Putamen (tissue), 1 donor: ENCODE measurements around the gene RYR2.

Source experiments
- DNase-seq: peaks from one replicate; pipeline ENCODE4 v3.0.0-alpha.2; 2016; ENCODE audit warnings: low spot score

RYR2 gene

DNA sequence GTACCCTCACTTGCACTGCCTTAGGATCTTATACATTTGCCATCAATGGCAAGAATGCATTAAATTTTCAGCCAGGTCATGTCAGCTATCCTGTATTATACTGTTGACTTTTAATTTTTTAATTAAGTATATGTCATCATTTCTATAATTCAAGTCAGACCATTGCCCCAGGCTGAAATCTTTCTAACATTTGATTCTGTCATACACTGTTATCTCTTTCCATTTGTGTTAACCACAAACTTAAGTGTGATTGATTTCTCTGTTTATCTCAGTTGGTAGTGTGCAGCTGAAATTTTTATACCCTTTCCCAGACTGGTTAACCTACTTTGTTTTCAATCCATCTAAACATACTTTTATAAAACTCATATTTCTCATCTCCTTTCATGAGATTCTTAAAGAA is 695.5 kb downstream of the RYR2 start:
- DNase-seq: no peak

DNA sequence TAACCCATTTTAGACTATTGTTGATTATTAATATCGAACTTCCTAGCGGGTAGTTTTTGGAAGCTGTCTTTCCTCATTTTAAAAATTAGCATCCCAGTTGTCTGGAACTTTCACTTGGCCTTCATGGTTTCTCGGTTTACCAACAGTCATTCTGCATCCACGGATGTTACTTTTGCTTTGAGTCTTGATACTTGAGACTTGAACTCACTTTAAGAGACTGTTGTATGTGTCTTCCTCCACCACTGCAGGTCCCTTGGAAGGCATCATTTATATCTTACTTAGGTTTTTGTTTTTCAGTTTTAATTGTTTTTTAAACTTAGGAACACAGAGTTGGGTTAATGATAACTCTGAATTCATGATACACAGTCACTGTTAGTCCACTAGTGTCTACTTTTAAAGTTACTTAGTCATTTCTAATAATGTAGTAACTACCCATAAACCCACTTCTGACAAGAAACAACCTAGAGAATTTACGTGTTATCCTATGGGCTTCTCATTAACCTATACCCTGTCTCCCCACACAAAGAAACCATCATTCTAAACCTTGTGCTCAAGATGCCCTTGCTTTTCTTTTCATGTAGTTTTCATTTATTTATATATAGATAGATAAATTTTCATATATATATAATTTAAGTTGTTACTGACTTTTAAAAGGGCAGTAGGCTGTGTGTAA is 696.1 kb downstream of the RYR2 start:
- DNase-seq: no peak

DNA sequence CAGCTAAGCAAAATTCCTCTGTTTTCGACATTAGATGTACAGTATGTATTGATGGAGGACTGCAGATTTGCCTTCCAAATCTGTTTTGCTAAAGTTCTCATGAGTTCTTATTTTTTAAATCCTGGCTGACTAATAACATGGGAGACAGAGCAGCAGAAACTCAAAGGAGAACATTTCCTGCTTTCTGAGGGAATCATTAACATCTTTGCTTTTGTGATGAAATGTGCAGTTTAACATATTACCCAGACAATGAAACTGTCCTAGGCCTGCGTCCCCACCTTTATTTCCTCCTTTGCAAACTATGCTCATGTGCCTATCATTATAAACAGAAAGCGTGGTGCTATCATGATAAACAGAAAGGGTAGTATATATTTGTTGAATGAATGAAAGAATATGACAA is 698.9 kb downstream of the RYR2 start:
- DNase-seq: no peak

DNA sequence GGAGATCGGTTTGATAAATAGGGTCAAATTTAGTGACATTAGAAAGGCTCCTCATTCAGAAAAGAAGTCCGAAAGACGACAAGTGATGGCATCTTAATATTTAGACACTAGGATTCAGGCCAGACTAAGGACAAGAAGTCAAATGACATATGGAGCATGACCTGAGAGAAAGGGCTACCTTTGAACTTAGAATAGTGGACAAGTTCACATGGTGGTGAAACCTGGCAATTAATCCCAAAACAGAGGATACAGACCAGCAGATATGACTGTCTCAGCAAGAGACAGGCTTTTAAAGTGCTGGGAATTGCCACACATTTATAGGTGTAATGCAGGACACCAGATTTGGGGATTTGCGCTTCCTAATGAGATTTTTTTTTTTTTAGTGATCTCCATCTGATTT is 703.6 kb downstream of the RYR2 start:
- DNase-seq: no peak

DNA sequence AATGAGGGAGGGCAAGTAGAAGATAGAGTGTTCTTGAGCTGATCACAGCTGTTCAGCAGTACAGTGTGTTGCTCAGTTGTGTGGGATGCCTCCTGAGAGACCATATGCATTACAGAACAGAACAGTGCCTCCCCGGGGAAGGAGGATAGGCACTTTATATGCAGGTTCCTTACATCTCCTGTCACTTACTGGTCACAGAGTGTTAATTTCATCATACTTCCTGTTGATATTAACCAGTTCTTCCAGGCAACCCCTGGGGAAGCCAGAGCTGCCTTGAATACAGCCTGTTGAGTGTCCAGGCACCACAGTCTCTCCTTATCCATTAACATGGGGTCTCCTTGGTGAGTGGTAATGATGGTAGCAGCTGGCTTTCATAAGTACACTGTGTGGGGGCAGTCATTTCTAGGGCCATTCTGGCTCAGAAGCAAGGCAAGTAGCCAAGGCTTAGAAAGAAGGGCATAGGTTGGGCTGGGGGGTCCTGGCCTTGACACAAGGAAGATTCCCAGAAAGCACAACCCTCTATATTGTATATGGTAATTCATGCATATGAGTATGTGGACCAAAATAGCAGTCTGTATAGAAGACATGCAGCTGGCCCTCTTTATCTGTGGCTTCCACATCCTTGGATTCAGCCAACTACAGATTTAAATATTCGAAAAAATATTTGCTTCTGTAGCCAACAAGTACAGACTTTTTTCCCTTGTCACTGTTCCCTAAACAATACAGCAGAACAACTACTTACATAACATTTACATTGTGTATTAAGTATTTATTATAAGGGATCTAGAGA is 706.4 kb downstream of the RYR2 start:
- no peak for DNase-seq

DNA sequence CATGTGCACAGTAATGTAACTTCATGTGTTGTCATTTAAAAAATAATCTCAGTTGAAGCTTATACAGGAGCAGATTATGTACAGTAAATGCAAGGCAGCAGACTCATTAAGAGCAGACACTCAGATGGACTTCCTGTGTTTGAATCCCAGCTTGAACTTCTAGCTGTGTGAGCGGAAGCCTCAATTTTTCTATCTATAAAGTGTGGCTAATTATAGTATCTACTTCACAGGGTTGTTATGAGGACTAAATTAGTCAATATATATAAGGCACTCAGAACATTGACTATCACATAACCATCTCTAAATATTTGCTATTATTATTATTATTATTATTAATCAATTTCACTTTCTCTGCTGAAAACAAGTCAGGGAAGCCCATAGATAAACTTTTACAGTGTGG is 707.1 kb downstream of the RYR2 start:
- no peak for DNase-seq

DNA sequence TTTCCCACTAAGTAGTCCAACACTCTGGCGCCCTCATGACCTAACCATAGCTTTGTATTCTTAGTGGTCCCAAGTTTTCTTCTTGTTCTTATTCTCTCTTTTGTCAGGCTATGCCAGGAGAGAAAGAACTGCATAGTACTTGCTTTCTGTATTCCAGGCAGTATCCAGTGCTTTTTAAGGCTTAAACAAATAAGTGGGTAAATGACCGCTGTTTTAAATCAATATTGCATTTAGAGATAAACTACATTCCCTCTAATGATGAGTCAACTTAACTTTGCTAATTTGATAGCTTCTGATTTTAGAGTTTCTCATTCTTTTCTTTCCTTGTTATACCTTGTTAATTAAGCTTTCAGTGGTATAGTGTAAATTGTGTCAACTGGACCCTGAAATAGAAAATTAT is 709.1 kb downstream of the RYR2 start:
- DNase-seq: no peak

DNA sequence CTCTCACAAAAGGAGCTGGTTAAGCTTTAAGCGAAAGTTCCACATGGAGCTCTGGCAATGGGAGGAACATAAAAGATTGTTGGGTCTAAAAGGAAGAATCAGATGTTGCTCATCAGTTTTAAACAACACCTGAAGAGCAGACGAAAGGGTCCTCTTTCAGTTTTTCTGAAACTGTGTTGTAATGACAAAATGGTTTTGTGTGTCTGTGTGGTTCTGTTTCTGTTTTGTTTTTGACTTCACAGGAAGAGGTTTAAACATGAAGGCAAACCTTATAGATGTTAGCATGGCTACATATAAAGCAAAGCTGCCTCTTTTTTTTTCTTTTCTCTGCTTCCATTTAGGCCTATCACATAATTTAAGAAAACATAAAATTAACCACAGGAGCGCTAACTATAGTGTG is 712.6 kb downstream of the RYR2 start:
- no peak for DNase-seq

DNA sequence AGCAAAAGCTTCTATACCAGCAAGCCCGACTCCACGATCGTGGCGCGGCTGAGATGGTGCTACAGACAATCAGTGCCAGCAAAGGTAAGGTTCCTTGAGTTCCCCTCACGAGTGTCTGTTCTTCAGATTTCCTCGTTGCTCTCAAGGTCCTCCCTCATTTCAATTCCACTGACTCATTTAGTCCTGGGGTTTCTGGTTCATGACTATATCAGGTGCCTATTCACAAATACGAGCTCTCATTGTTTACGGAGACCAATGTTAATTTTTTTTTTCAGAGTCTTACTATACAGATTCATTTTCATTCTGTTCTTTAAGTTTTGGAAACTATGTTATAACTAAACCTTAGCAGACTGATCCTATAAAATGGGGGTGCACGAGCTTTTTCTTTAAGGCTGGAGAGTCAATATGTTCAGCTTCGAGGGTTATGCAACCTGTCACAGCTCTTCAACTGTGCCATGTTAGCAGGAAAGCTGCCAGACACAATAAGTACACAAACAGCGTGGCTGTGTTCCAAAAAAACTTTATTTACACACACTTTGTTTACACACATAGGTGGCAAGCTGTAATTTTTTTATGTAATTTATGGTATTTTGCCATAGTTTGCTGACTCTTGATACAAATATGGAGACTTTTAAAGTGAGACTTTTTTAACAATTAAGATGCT is 714.5 kb downstream of the RYR2 start:
- no peak for DNase-seq

DNA sequence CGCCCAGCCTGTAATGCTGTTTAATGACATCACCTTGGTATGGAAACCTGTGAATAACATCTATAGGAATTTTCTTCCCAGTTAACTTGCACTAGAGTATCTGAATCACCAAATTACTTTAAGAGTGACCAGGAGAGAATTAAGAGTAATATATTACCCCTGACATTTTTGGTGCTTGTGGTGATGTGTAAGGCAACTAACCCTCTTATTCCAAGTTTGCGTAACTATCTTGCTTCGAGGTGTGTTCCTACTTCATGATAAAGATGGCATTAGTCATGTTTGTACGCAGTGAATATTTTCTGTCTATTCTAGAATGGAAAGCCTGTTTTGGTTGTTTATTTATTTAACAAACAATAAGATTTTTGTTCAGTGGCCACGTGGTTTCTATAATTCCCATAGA is 717.4 kb downstream of the RYR2 start:
- DNase-seq: no peak

DNA sequence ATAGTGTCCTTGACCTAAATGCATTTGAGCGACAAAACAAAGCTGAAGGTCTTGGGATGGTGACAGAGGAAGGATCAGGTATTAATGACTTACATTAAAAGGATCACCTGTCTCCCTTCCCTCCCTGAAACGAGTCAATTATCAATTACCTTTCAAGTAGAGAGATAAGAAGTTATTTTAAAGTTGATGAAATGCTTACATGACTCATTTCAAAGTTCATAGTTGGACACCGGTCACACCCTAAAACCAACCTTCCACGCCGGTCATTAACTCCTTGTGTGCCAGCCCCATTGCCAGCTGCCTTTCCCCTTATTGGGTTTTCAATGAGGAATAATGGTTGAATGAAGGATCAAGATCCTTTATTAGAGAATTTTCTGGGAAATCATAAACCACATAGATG is 719.0 kb downstream of the RYR2 start:
- DNase-seq: no peak

DNA sequence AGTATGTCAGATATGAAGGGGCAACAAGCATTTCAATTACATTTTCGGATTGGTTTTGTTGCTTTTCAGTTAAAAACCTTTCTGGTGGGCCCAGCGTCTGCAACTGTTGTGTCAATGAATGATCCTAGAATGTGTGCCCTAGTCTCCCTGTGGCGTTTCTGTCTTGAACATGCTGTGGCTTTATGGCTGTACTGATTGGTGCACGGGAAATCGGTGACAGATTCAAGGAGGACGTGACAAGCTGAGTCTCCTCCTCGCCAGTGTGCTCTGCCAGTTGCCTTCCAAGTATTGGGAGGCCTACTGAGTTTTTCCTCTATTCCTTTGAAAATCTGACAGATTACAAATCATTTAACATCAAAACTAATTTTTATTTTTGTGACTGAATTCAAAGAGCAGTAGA is 721.2 kb downstream of the RYR2 start:
- DNase-seq: no peak

DNA sequence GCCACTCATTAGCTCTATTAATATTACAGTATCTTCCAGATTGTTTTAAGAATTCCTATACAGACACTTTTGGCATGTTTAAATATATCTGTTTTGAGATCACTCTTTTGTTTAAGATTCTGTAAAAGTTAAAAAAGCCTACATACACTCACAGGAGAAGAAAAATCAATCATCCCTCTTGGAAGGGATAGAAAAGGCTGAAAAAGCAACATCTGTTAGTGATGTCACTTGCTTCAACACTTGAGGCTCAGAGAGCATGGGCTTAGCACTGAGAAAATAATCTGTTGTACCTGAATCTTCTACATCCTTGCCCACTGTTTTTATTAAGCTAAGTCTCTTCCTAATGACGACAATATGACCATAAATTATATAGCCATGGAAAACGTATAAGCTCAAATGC is 721.8 kb downstream of the RYR2 start:
- no peak for DNase-seq

DNA sequence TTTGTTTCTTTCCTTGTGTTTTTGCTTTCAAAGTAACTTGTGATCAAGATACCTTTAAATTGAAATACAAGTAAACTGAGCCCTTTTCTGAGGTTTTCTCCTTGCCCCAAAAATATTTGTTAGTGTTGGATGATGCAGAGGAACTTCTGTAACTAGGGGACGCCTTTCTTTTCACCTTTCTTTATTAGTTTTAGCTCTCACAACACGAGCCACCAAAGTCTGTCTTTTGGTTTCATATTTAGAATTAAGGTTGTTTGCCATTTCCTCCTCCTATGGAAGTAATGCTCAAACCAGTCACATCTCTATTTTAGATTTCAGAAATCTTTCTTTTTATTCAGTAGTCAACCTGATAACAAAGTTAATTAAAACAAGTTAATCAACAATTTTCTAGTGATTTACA is 727.9 kb downstream of the RYR2 start:
- no peak for DNase-seq

DNA sequence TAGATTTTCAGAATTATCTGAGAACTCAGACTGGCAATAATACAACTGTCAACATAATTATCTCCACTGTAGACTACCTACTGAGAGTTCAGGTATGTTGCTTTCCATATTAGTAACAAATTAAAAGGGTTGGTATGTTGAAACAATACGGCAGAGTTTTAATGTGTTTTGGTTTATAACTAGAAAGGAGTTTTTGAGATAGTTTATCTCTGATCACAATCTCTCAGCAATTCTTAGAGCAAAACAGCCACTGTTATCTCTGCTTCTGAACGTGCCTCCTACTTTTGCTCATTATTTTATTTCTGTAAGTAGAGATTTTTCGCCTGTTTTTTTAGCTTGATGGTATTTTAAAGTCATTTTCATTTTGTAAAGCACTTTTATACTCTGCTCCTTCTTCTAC is 730.0 kb downstream of the RYR2 start:
- DNase-seq: no peak

DNA sequence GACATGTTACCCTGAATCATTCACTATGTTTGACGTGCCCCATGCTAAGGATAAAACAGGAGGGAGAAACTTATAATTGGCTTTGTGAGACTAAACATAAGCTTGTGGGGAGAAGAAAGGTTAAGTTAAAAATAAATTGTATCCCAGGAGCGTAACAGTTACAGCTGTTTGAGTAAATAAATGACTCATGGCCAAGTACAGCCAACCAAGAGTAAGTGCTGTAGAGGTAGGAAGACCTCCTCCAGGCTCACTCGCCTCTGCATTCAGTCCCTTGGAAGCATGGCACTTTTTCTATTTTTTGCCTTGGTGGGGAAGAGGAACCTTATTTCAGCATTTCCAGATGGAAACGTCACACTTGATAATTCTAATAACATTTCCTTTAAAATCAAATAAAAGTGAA is 732.3 kb downstream of the RYR2 start:
- DNase-seq: no peak

DNA sequence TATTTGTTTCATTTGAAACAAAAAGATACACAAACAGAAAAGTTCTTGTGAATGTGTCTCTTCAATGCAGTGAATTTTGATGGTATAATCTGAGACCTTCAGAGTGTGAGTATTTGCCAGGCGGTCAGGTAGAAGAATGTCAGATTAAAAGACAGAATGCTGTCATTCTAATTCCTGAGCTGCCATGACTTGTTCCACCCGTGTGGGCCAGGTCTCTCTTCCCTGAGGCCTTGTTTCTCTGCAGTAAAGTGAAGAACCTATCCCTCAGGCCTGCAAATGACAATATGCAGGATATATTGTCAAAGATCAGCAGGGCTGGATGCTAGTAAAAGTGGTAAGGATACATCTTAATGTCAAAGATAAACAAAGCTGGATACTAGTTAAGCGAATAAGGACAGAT is 737.4 kb downstream of the RYR2 start:
- DNase-seq: no peak

DNA sequence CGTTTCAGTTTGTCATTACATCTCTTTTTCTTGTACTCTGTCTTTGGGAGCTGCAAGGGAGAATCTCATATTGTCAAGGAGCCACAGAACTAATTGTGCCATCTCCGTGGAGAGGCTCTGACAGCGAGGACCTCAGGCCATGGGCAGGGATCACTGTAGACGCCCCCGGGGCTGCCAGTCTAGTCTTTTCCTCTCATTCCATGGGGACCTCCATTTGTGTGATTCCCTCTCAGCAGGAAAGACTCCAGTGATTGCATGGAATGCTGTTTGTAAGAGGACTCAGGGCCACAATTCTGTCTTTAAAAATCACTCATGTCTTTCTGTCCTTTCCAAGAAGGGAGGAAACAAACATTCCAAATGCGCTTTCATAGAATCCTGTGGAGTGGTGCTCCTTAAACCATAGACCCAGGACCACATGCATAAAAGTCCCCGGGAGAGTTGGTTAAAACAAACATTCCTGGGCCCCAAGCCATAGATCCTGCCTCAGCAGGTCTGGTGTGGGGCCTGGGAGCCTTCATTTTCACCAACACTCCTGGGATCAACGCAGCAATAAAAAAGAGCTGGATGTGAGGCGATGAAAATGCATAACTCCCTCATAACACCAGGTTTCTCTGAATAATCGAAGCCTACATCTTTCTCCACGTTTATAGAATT is 744.2 kb downstream of the RYR2 start:
- no peak for DNase-seq

DNA sequence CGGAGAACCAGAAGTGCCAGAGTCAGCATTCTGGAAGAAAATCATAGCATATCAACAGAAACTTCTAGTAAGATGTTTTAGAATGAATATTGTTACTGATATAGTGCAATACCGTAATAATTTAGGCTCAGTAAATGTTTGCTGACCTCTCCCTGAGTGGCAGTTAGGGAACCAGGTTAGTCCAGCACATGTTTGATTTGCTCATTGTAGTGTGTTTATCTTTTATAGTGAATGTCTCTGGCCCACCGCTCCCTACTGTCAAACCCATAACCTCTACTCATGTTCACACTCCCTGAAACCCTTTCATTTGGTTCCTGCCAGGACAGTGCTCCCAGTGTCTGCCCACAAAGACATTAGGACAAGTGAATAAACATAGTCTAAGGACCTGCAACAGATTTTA is 746.1 kb downstream of the RYR2 start:
- DNase-seq: no peak

DNA sequence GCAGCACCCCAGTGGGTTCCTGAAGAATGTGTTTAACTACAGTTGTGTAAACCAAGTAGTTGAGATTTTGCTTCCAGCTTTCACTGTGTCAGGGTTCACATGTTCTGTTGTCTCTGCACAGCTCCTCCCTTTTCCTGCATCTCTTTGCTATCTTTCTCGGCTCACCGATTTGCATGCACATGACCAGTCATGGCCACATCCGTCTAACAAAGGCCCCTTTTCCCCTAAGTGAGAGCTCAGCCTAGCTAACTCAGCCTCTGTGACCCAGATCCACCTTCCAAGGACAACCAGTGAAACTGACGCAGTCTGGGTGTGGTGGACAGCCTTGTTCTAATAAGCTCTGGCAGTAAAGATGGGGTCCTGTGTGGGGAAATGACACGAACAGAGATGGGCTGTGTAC is 747.6 kb downstream of the RYR2 start:
- DNase-seq: no peak

DNA sequence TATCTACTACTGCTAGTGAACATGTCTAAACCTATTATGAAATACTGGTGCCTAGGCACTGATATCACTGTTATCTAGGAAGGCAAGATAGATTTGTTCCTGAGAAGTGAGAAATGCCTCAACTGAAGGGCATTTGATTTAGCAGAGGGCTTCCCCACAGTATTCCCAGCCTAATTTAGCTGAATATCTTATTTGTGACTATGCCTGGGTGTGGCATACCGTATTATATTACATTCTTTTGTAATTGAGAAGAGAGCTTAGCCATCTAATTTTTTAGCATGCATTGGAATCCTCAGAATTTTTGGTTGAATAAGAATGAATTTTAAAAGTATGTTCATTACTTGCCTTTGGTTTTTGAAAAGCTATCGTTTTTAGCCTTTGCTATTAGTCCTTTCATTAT is 749.6 kb downstream of the RYR2 start:
- no peak for DNase-seq

DNA sequence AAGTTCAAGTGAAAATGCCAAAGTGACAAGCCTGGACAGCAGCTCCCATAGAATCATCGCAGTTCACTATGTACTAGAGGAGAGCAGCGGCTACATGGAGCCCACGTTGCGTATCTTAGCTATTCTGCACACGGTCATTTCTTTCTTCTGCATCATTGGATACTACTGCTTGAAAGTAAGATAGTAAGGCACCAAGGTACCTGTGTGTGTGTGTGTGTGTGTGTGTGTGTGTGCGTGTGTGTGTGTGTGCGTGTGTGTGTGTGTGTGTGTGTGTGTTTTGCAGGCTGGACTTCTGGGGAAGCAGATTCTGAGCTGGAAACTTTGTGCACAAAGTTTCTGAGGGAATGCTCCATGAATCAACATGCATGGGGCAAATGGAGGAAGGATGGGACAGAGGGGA is 750.2 kb downstream of the RYR2 start:
- no peak for DNase-seq

DNA sequence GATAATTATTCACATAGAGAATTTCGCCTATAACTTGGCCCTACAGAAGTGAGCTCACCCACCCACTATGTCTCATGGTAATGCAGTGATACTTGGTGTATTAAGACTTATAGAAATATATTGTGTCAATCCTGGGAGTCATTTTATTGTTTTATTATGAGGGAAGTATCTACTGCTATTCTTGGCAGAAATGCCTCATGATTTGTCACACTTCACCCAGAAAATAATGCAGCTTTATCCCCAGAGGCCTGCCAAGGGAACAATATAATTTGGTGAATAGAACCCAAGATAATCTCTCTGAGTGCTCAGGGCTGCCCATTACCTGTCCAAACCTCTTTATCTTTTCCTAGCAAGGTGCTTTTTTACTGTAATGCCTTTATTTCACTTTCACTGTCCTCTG is 750.7 kb downstream of the RYR2 start:
- DNase-seq: no peak
